RPMI8226 (cell line): ENCODE data around the gene ZNF484.
"Not testable (repeated sequence)": the region's sequence is repeated elsewhere in the genome, so short reads cannot be mapped to it uniquely, and the experiment has no call there.

Experiments used
- DNase-seq: peaks from one replicate; pipeline ENCODE4 v3.0.0-alpha.2; 2015

The ZNF484 gene

GRCh38 chr9:92857236-92857635 lies 20.6 kb downstream of the ZNF484 start:
- no peak for DNase-seq

DNA sequence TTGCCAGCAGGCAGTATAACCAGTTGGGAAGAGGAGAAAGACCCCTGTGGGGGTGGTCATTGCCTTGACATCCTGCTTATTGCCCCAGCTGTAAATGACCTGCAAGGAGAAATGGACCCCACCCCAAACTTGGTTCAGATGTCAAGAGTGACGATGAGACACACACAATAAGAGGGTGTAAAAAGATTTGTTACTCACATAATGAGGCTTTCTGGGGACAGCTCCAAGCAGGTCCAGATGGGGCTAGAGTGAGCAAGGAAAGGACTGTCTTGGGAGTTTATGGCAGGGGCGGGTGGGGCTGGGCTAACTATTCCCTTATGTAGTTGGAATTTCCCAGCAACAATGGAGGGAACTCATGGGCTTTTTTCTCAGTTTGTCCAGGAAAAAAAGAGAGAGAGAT lies 24.1 kb downstream of the ZNF484 start:
- no peak for DNase-seq

GRCh38 chr9:92850898-92851297 lies 26.9 kb downstream of the ZNF484 start:
- DNase-seq = peak; percentile 43

GRCh38 chr9:92848740-92849139 lies 29.1 kb downstream of the ZNF484 start:
- DNase-seq = not testable (repeated sequence)

GRCh38 chr9:92846662-92847145 lies 31.1 kb downstream of the ZNF484 start:
- no peak for DNase-seq

DNA sequence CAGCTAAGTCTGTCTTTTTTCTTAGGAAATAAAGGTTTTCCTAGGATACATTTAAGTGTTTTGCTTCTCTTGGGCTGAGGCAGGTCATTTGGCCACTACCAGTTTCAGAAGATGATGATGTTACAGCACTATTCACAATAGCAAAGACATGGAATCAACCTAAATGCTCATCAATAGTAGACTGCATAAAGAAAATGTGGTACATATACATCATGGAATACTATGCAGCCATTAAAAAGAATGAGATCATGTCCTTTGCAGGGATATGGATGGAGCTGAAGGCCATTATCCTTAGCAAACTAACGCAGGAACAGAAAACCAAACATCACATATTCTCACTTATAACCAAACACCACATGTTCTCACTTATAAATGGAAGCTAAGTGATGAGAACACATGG lies 39.4 kb downstream of the ZNF484 start:
- DNase-seq = not testable (repeated sequence)

DNA sequence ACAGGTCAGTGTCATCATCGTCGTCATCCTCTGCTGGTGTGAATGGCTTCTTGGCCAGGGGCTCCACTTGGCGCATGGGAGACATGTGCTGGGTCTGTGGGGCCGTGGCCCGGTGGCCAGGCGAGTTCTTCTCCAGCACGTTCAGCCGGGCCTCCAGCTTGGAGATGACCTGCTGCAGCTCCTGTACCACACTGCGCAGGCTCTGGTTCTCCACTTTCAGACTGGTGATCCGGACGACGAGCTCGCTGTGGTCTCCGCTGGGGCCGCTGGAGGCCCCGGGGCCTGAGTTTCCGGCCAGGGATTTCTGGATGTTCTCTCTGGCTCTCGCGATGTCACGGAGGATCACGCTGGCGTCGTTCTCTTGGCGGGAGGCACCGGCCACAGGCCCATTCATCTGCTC lies 40.6 kb downstream of the ZNF484 start:
- no peak for DNase-seq

GRCh38 chr9:92829420-92829819 lies 48.4 kb downstream of the ZNF484 start:
- no peak for DNase-seq

- DNase-seq = not testable (repeated sequence)
Observed at GRCh38 chr9:92825065-92825464, 52.8 kb downstream of the ZNF484 start.

DNA sequence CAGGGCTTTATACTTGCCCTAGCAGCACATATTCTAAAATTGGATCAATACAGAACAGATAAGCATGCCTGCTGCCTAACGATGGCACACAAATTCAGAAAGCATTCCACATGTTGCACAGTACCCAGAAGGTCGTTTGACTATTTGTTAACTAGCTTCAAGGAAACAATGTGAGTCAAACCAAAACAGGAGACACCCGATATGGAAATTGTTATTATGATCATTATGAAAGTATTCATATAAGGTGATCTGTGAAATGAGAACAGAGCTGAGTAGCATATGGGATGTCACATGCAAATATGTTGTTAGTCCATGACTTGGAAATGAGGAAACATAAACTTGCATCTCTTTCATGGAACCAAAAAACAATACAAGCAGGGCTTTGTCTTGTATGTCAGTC lies 56.9 kb downstream of the ZNF484 start:
- DNase-seq = no peak

- not testable (repeated sequence) for DNase-seq
Observed at GRCh38 chr9:92819898-92820297, 57.9 kb downstream of the ZNF484 start.

- DNase-seq = not testable (repeated sequence)
Observed at GRCh38 chr9:92809629-92810326, 68.1 kb downstream of the ZNF484 start.

DNA sequence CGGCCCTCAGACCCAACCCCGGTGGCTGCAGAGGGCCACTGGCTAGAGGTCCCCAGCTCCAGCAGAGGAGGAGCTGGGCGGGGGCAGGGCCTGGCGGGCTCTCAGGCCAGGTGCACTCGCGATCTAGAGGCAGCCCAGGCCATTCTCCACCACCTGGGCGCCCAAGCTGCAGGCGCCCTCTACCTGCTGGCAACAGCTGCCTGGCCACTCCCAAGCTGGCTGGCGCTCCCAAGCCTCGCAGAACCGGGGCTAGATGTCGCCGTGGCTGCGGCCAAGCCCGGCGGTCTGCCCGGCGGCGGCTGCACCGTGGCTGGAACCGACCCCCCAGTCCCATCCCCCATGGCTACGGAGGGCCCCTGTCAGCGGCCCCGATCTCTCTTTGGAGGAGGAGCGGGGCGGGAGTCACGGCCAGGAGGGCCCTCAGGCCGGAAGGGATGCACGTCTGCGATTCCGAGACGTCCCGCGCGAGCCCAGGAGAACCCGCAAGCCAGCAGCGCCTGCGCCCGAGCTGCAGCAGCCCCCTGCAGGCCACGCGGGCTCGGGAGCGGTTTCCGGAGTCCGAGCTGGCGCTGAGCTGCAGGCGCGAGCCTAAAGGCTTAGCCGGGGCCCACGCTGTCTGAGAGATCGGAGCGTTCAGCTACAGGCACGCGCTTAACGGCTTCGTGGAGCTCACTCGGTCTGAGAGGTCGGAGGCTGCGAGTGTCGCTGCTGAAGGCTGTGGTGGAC lies 68.9 kb downstream of the ZNF484 start:
- peak; percentile 88 for DNase-seq

- peak; percentile 74 for DNase-seq
Observed at GRCh38 chr9:92807757-92808725, 69.8 kb downstream of the ZNF484 start.

- DNase-seq = no peak
Observed at GRCh38 chr9:92807031-92807756, 70.6 kb downstream of the ZNF484 start.

DNA sequence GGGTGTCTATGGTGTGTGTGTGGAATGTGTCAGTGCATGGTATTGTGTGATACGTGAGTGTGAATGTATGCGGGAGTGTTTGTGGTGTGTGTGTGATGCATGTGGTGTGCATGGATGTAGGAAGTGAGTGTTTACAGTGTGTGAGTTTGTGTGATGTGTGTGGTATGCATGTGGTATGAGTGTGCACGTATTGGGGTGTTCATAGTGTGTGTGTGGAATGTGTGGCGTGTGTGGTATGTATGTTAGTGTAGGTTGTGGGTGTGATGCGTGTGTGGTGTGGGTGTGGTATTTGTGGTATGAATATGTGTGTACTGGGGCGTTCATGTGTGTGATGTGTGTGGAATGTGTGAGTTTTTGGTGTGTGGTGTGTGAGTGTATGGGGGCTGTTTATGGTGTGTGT lies 73.1 kb downstream of the ZNF484 start:
- DNase-seq = no peak

DNA sequence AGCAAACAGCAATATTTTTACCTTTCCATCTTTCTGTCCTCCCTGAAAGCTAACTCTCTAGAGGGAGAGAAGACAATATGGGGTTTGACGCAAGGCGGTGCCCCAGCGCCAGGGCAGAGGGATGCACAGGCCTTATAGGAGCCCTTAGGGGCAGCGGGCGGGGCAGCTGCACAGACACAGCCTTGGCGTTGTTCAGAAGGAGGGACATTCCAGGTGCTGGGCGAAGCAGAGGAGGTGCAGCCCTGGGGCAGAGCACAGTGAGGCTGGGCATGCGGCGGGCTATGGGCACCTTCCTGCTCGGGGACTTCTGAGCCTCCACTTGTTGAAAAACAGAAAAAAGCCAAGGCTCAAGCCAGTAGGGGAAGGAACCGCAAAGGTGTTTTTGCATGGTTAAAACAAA lies 79.5 kb downstream of the ZNF484 start:
- no peak for DNase-seq

DNA sequence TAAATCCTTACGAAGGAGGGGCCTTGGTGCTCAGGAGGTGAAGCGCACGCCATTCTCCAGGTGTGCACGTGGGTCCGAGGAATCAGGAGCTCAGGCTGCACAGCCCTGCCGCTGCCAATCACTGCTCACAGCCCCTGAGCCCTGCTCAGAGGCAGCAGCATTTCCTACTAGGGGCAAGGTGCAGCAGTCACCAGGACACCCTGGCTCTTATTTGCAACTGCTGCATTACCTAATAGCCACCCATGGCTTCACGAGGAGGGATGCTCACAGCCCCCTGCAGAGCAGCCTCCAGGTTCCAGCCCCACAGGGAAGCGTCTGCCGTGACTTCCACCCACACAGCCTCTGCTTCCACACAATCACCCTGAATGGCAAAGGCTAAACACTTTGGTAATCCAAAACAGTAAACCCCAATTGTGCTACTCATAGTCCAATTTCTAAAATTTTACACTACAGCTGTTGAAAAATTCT lies 81.5 kb downstream of the ZNF484 start:
- not testable (repeated sequence) for DNase-seq

DNA sequence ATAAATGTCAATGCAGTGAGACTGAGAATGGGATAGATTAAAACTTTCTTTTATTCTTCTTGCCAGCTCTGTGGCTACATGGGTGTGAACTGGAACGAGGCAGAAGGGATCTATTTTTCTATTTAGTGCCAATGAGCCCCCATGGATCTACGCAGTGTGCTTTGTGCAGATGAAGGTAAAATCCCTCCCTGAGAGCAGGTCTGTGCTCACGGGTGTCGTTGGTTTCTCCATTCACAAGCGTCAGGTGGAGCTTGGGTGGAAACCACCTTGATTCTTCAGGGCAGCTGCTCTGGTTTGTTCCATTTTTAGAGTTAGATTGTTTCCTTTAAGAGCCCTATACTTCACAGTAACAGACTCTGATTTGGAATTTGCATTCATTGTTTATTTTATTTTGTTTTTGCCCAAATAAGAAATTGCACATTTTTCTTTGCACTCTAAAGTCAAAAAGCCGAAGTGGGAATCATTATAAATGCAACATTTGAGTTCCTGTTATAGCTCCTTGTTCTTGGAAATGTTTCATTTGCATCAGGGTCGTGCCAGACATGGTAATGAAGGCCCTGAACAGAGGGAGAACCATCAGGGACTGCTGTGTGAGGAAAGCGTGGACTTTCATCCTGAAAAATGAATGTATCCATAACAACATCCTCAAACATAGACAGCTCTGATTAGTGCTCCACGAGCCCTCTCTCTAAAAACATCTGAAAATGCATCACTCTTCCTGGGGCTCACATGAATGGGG lies 82.1 kb downstream of the ZNF484 start:
- no peak for DNase-seq
